ENCODE measurements around the gene HCK. TPM values are rescaled to one million over a fixed set of nuclear protein-coding genes. Genes with fewer than 3 reads are reported as not detected.

Gene HCK
- total RNA-seq, 2 experiments from 2014 or later: 0.67 to 1.0 TPM

DNA sequence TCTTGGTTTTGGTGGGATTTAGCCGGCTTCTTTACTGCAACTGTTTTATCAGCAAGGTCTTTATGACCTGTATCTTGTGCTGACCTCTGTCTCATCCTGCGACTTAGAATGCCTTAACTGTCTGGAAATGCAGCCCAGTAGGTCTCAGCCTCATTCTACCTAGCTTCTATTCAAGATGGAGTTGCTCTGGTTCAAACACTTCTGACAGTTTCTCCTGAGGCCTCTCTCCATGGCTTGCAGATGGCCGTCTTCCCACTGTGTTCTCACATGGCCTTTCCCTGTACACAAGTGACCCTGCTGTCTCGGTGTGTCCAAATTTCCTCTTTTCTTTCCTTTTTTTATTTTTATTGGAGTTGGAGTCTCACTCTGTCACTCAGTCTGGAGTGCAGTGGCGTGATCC, 46.0 kb upstream of the HCK start:
- Mint-ChIP-seq H3K27me3 (peaks cover 14% of the 10 kb centered on the region), H3K4me3 (no peak overlapping the region), H3K36me3 (ENCODE audit: low read depth) (no peaks in the 10 kb centered on the region), H3K9me3 (no peaks in the 10 kb centered on the region), H3K4me1 (ENCODE audit: low read depth) (no peaks in the 10 kb centered on the region), H3K27ac (no peak overlapping the region)
- no peaks in the 10 kb centered on the region for H3K27me3 ChIP-seq (ENCODE audit: control insufficient read depth in 1 of 2, insufficient read depth in 2 of 2, low read length in 2 of 2)
- CTCF ChIA-PET: no interaction called here
- no peaks in the 10 kb centered on the region for H3K4me1 ChIP-seq (ENCODE audit: insufficient read depth, low read length)
- H3K4me3 ChIP-seq (ENCODE audit: low read length): no peak overlapping the region
- no peak for DNase-seq
- intact Hi-C loops (cut with DNase I, micrococcal nuclease): no loop called here
- H3K9me3 ChIP-seq (ENCODE audit: control insufficient read depth in 1 of 2, insufficient read depth in 1 of 2, low read length in 2 of 2): no peaks in the 10 kb centered on the region
- POLR2A ChIA-PET: no interaction called here
- TF ChIP-seq CTCF (IDR thresholded peaks at IDR 0.05): no peak
- ATAC-seq (ENCODE audit: poor library complexity): no peak
- no peaks in the 10 kb centered on the region for H3K36me3 ChIP-seq (ENCODE audit: insufficient read depth, low read length)
- no peak overlapping the region for H3K27ac ChIP-seq (ENCODE audit: low read depth in 1 of 2, low read length in 2 of 2)

DNA sequence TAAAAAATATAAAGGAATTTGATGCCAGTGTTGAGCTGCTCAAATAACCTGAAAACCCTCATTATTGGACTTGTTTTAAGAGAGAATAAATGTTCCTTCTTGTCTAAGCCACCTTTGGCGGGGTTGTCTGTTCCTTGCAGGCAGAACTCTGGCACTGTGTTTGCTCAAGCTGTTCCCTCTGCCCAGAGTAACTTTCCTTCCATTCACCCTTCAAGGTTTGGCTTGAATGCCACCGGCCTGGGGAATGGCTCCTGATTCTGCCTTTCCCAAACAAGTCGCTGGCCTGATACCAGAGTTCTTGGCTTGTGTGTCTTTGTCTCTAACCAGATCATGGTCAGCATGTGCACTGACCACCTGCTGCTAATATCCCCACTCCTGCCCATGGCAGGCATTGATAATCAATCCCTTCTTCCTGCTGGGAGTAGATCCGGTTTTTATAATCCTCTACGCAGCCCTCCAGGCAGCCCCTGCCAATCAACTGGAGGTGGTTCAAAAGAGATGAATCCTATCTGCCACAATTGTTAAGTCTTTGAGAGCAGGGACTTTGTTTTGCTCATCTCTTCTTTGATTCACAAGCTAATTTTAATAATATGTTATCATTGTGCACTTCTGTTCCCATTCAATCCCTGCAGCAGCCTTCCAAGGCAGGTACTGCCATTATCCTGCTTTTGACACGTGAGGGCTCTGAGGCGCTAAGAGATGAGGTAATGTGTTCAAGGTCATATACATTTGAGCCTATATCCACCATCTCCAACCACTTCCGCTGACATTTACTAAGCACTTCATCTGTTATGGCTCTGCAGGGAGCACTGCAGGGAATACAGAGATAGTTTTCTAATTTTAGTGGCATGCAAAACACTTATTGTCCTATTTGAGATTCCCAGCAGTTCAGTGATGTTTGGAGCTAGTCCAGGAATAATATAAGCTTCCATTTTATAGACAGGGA, 44.9 kb upstream of the HCK start:
- no peaks in the 10 kb centered on the region for H3K9me3 ChIP-seq (ENCODE audit: control insufficient read depth in 1 of 2, insufficient read depth in 1 of 2, low read length in 2 of 2)
- H3K4me3 ChIP-seq (ENCODE audit: low read length): no peak overlapping the region
- H3K36me3 ChIP-seq (ENCODE audit: insufficient read depth, low read length): no peaks in the 10 kb centered on the region
- no peak overlapping the region for H3K27ac ChIP-seq (ENCODE audit: low read depth in 1 of 2, low read length in 2 of 2)
- H3K27me3 Mint-ChIP-seq: peaks cover 21% of the 10 kb centered on the region
- POLR2A ChIA-PET: no interaction called here
- no peaks in the 10 kb centered on the region for H3K9me3 Mint-ChIP-seq
- CTCF ChIA-PET: no interaction called here
- H3K27ac Mint-ChIP-seq: no peak overlapping the region
- H3K27me3 ChIP-seq (ENCODE audit: control insufficient read depth in 1 of 2, insufficient read depth in 2 of 2, low read length in 2 of 2): peaks cover 0 to 2% of the 10 kb centered on the region in 2 experiments
- no peaks in the 10 kb centered on the region for H3K4me1 Mint-ChIP-seq (ENCODE audit: low read depth)
- H3K4me3 Mint-ChIP-seq: no peak overlapping the region
- intact Hi-C loops (cut with DNase I, micrococcal nuclease): no loop called here
- ATAC-seq (ENCODE audit: poor library complexity) (no peak), DNase-seq (no peak)
- no peak for TF ChIP-seq CTCF (IDR thresholded peaks at IDR 0.05)
- H3K36me3 Mint-ChIP-seq (ENCODE audit: low read depth): no peaks in the 10 kb centered on the region
- H3K4me1 ChIP-seq (ENCODE audit: insufficient read depth, low read length): no peaks in the 10 kb centered on the region

- Mint-ChIP-seq H3K9me3 (no peaks in the 10 kb centered on the region), H3K36me3 (ENCODE audit: low read depth) (no peaks in the 10 kb centered on the region), H3K27ac (no peak overlapping the region), H3K4me3 (no peak overlapping the region), H3K4me1 (ENCODE audit: low read depth) (no peaks in the 10 kb centered on the region), H3K27me3 (peaks cover 21% of the 10 kb centered on the region)
- intact Hi-C loops (cut with DNase I, micrococcal nuclease): no loop called here
- Histone ChIP-seq H3K4me3 (ENCODE audit: low read length) (no peak overlapping the region), H3K4me1 (ENCODE audit: insufficient read depth, low read length) (no peaks in the 10 kb centered on the region), H3K27ac (ENCODE audit: low read depth in 1 of 2, low read length in 2 of 2) (no peak overlapping the region), H3K9me3 (ENCODE audit: control insufficient read depth in 1 of 2, insufficient read depth in 1 of 2, low read length in 2 of 2) (no peaks in the 10 kb centered on the region), H3K27me3 (ENCODE audit: control insufficient read depth in 1 of 2, insufficient read depth in 2 of 2, low read length in 2 of 2) (peaks cover 0 to 6% of the 10 kb centered on the region in 2 experiments), H3K36me3 (ENCODE audit: insufficient read depth, low read length) (no peaks in the 10 kb centered on the region)
- ATAC-seq (ENCODE audit: poor library complexity) (no peak), DNase-seq (no peak)
- no peak for TF ChIP-seq CTCF (IDR thresholded peaks at IDR 0.05)
- ChIA-PET POLR2A (no interaction called here), CTCF (no interaction called here)
Observed at GRCh38 chr20:32007787-32008616, 44.0 kb upstream of the HCK start.

Data from CD4-positive, alpha-beta T cell (primary cell).